Sigmoid colon (tissue), 4 donors: ENCODE measurements around the gene PATJ.

ENCODE experiments used
- POLR2A ChIP-seq, 2 donors: fragments of 450-650 bp; IDR thresholded peaks; one replicate each; pipeline ENCODE4 v1.6.1; 2016; ENCODE audit warnings: antibody characterized with exemption in 2 of 2, mild to moderate bottlenecking in 2 of 2, moderate library complexity in 2 of 2
- POLR2AphosphoS5 ChIP-seq, 4 donors: sonication (generic); formaldehyde crosslinking; IDR thresholded peaks; one replicate each; pipeline ENCODE4 v1.6.1; 2017; ENCODE audit warnings: antibody characterized with exemption in 4 of 4
- TF ChIP-seq, protein P1 (sequence below), 4 experiments: fragments of 450-650 bp in 3 of 4; fragments of 200-600 bp in 1 of 4; IDR thresholded peaks; one replicate each; pipeline ENCODE4 v1.5.1; 2016 to 2019; ENCODE audit warnings: antibody characterized with exemption in 4 of 4, mild to moderate bottlenecking in 3 of 4, moderate library complexity in 2 of 4

DNA sequence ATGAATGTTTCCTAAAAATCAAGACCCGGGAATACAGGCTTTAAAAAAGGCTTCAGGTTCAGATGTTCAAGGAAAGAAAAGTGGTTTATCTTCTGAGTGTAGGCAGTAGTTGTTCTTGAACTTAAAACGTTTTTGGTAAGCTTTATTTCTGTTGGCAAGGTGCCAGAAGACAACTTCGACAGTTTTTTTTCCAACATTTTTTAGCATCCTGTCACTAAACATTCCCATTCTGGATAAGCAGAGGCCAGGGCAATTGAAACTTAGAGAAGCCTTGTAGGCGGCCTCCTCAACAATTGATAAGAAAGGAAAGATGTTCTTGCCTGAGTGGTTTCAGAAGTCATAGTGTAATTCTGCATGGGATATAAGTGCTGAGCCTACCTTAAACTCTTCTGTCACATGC, 66.7 kb downstream of the PATJ start:
- TF ChIP-seq, protein P1, sequence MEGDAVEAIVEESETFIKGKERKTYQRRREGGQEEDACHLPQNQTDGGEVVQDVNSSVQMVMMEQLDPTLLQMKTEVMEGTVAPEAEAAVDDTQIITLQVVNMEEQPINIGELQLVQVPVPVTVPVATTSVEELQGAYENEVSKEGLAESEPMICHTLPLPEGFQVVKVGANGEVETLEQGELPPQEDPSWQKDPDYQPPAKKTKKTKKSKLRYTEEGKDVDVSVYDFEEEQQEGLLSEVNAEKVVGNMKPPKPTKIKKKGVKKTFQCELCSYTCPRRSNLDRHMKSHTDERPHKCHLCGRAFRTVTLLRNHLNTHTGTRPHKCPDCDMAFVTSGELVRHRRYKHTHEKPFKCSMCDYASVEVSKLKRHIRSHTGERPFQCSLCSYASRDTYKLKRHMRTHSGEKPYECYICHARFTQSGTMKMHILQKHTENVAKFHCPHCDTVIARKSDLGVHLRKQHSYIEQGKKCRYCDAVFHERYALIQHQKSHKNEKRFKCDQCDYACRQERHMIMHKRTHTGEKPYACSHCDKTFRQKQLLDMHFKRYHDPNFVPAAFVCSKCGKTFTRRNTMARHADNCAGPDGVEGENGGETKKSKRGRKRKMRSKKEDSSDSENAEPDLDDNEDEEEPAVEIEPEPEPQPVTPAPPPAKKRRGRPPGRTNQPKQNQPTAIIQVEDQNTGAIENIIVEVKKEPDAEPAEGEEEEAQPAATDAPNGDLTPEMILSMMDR (IDR thresholded peaks at IDR 0.05), result no peak
- TF ChIP-seq POLR2A (IDR thresholded peaks at IDR 0.05) (no peak), POLR2AphosphoS5 (IDR thresholded peaks at IDR 0.05) (no peak)
